ENCODE data around the gene RTL10.
"Not testable (repeated sequence)": the region's sequence is repeated elsewhere in the genome, so short reads cannot be mapped to it uniquely, and the experiment has no call there.

Gene RTL10

GRCh38 chr22:19888131-19888746, 33.6 kb upstream of the RTL10 start:
- no peak for DNase-seq

DNA sequence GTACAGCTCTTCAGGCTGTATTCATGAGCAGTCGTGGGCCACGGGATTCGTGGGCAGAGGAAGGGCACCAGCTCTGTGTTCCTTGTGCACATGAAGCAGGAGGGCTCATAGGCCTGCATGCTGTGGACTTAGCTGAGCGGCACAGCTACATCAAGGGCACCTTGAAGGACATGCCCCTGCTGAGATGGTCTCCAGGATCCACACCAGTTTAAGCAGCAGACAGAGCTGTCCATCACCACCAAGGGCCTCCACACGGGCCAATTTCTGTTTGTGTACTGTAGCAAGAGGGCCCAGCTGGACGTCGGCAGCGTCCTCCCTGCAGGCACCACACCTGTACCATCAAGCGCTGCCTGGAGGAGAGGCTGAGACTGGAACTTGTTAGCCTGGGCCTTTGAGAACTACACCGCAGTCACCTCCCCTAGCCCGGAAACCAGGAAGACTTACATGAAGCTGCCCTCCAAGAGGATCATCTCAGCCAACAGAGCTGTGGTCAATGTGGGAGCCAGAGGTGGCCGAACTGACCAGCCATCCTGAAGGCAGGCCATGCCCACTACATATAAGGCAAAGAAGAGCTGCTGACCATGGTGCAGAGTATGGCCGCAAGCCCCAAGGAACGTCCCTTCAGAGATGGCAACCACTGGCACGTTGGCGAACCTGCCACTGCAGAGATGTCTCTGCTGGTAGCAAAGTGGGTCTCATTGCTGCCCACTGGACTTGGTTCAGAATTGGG, 32.7 kb upstream of the RTL10 start:
- no peak for DNase-seq

- DNase-seq, result no peak
Observed at GRCh38 chr22:19886605-19887255, 32.1 kb upstream of the RTL10 start.

DNA sequence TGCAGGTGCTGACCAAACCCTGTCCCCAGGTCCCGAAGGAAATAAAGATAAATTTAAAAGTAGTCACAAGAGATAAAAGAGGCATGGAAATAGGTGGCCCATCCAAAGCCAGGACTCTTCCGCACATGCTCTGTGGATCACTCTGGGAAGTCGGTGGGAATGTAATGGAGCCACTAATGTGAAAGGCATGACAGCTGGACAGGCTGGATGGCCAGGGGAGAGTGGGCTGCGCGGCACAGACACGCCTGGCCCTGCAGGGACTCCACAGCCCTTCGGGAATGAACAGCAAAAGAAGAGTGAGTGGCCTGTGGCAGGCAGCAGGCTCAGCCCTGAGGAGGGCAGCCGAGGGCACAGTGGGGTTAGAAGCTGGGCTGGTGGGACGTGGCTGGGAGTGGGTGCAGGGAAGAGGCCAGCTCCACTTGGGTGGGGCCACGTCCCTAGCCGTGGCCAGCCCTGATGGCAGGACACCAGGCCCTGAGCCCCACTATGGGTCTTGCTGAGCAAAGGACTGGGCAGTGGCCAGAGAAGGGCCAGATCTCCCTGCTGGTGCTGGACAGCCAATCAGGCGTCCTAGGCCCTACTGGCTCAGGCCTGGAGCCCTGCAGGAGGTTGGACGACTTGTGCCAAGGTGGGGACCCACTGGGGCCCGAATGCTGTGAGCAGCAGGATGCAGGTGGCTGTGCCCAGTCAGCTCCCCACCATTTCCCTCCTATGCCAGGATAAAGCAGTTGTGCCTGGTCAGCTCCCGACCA, 31.3 kb upstream of the RTL10 start:
- DNase-seq, result no peak

DNA sequence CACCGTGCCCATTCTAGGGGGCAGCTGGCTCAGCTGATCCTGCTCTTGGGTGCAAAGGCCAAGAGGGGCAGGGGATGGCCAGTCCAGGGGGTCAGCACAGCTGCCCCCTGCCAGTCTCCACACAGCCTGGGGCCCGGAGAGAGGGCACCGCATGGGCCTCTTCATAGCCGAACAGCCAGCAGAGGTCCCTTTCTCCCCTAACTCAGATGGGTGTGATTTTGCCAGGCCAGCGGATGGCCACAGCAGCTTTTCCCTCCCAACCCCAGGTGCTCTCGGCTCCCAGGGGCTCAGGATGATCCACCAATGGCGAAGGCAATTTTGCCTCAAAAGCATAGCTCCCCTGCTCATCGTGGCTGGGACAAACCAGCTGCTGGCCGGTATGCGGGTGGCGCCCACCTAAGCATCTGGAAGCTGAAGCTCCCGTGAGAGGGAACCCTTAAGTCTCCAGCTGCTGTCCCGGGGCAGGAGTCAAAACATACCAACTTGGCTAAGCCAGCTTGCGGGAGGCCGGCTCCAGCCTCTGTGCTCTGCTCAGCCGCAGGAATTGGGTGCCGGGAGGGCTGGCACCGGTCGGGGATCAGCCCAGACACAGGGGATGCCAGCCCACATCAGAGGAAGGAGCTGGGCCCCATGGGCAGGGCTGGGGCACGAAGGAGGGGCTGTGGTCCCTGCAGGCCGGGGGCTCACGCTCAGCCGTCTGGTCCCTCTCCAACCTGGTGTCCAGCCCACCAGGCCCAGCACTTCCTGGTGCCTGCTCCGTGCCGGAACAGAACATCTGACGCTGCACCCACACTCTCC, 30.5 kb upstream of the RTL10 start:
- DNase-seq, result no peak

- DNase-seq, result no peak
Observed at GRCh38 chr22:19884161-19884953, 29.7 kb upstream of the RTL10 start.

DNA sequence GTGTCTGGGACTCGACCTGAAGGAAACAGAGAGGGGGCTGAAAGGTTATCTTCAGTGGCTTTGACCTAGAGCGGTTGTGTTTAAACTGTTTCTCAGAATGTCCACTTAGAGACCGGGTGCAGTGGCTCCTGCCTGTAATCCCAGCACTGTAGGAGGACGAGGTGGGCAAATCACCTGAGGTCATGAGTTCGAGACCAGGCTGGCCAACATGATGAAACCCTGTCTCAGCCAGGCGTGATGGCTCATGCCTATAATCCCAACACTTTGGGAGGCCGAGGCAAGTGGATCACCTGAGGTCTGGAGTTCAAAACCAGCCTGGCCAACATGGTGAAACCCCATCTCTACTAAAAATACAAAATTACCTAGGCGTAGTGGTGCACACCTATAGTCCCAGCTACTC, 28.8 kb upstream of the RTL10 start:
- not testable (repeated sequence) for DNase-seq

DNA sequence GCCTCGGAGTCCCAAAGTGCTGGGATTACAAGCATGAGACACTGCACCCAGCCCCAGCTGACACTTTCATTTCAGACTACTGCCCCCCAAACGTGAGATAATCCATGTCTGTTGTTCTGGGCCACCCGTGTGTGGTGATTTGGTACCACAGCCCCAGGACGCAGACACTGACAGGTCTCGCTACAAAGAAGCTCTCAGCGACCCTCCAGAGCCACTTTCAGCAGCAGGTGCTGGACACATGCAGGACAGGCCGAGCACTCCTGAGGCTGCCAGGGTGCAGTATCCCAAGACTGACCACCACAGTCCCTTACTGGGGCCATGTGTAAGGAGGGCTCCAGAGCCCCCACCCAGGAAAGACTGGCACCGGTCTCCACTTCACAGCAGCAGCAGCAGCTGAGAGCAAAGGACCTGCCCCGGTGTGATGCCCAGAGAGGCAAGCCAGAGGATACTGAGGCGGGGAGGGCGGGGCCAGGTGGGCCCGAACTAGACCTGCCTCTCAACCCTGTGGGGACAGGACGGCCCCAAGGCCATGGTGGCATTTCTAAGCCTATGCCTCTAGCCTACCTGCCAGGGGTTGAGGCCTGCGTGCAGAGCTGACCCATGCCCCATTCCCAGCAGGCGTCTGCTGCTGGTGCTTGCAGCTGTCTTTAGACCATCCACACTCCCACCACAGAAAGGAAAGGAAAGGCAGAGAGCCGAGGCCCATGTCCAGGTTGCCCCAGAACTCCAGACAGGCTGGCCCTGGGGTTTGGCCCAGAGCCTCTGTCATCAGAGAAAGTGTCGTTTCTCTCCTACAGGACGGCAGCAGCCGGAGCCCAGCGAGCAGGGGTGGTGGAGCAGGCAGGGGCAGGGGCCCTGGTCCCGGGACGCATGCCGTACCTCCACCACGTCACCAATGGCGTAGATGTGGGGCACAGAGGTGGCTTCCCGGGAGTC, 28.0 kb upstream of the RTL10 start:
- DNase-seq, result no peak

- DNase-seq, result no peak
Observed at GRCh38 chr22:19880786-19881569, 26.3 kb upstream of the RTL10 start.

DNA sequence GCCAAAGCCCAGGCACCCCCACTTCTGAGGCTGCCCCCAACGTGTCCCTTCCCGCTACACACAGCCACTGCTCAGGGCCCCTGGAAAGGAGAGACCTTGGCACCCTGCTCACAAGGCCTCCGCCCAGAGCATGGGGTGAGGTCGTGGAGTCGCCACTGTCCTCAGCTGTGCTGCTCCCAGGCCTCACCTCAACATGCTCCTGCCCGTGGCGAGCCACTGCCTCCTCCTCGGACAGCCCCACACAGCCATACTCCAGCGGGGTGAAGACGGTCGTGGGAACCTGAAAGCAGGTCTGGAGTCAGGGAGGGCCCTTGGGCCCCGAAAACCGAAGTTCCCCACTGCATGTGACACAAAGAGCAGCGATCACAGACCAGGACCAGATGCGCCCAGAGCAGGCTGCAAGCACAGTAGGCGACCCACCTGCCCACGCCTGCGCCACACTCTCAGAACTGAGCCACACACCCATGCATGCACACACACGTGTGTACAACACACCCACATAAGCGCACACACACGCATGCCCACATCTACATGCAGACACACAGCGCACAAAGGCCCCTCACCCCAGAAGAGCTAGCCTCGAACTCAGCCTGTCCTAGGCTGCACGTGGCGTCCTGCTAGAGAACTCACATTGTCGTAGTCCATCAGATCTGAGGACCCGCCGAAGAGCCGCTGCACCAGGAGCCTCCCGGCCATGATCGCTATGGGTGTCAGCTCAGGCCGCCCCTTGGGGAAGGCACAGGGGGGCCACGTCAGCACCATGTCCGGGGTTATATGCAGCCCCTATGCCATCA, 25.5 kb upstream of the RTL10 start:
- DNase-seq, result no peak

- DNase-seq, result no peak
Observed at GRCh38 chr22:19879643-19879991, 24.9 kb upstream of the RTL10 start.

- DNase-seq, result no peak
Observed at GRCh38 chr22:19879246-19879570, 24.5 kb upstream of the RTL10 start.

- DNase-seq, result no peak
Observed at GRCh38 chr22:19878461-19879245, 24.0 kb upstream of the RTL10 start.

- DNase-seq, result no peak
Observed at GRCh38 chr22:19877626-19878339, 23.1 kb upstream of the RTL10 start.

DNA sequence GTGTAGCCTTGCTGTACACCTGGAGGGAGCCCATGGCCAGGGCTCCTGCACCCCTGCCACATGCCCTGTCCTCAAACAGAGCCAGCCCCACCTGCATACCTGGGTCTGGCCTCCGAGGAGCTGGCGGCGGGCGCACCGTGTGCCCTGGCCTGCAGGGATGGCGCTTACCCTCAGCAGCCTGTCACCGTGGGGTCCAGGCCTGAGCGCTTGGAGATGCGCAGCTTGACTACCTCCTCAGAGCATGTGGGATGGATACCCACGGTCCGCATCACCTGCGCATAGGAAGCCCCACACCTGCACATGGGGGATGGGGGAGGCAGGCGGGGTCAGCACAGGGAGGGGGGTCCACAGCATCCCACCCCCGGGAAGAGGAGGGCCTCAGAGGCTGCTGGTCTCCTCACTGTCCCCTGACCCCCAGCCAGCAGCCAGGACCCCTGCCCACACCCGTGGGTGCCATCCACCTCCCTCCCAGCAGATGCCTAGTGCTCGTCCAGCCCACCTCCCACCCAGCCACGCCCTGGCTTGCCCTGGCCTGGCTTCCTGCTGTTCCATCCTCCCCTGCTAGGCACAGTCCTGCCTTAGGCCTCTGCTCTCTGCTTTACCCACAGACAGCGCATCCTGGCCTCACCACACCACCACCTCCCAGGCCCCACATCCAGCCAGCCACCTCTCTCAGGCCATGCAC, 22.4 kb upstream of the RTL10 start:
- no peak for DNase-seq

GRCh38 chr22:19876314-19876940, 21.8 kb upstream of the RTL10 start:
- DNase-seq, result no peak

All from stimulated activated CD4-positive, alpha-beta T cell treated with anti-CD3 and anti-CD28 coated beads, Interleukin-2, amount 100 ng/mL, for 48 hours (primary cell).